ENCODE data around the gene SERF2. TPM values are rescaled to one million over a fixed set of nuclear protein-coding genes. Genes with fewer than 3 reads are reported as not detected.

The SERF2 gene
- total and polyA plus RNA-seq, 4 donors: 195 to 1,329 (median 838) TPM

- Histone ChIP-seq H3K27me3 (ENCODE audit: control insufficient read depth in 4 of 4, insufficient read depth in 4 of 4, low read length in 3 of 4) (no peaks in the 10 kb centered on the region), H3K36me3 (ENCODE audit: control insufficient read depth in 4 of 4, insufficient read depth in 3 of 4, low read depth in 1 of 4, low read length in 3 of 4) (peaks cover 0 to 22% (median 17%) of the 10 kb centered on the region in 4 donors), H3K9me3 (ENCODE audit: control insufficient read depth in 4 of 4, low read length in 3 of 4) (no peaks in the 10 kb centered on the region), H3K9ac (ENCODE audit: low read depth in 1 of 2, low read length in 2 of 2) (peak overlapping the region in 1 of 2 donors; percentile 93), H3K27ac (ENCODE audit: low read depth in 1 of 2, low read length in 2 of 2) (peak overlapping the region; percentile 96 to 98), H3K4me1 (ENCODE audit: control insufficient read depth in 4 of 4, insufficient read depth in 4 of 4, low read length in 3 of 4) (peaks cover 3 to 18% (median 12%) of the 10 kb centered on the region in 4 donors), H3K4me3 (ENCODE audit: low read depth in 1 of 3, low read length in 3 of 3) (peak overlapping the region in 1 of 3 donors; percentile 72)
- 83% methylated on average over 10 of the region's 10 CpGs for WGBS
- DNase-seq (ENCODE audit: low spot score): no peak
- TF ChIP-seq ATF3 (IDR thresholded peaks at IDR 0.05) (no peak), FOXA1 (IDR thresholded peaks at IDR 0.05) (no peak), YY1 (IDR thresholded peaks at IDR 0.05) (no peak), HNF4A (conservative IDR thresholded peaks at IDR 0.05) (no peak), MAX (IDR thresholded peaks at IDR 0.05) (no peak), NR2F2 (IDR thresholded peaks at IDR 0.05) (no peak), CTCF (IDR thresholded peaks at IDR 0.05; ENCODE audit: low read depth, low read length, missing input control) (no peak), RAD21 (IDR thresholded peaks at IDR 0.05) (no peak), HNF4G (IDR thresholded peaks at IDR 0.05) (no peak), GABPA (IDR thresholded peaks at IDR 0.05 in 1 of 2, conservative IDR thresholded peaks at IDR 0.05 in 1 of 2) (no peak), RXRA (IDR thresholded peaks at IDR 0.05) (no peak), TAF1 (conservative IDR thresholded peaks at IDR 0.05) (no peak), REST (IDR thresholded peaks at IDR 0.05) (no peak), EGR1 (IDR thresholded peaks at IDR 0.05; ENCODE audit: low read depth in 2 of 2) (no peak), FOXA2 (IDR thresholded peaks at IDR 0.05) (no peak)
These were observed 1.5 kb downstream of the SERF2 start for GRCh38 chr15:43793647-43794046.

- no peak for DNase-seq (ENCODE audit: low spot score)
- Histone ChIP-seq H3K36me3 (ENCODE audit: control insufficient read depth in 4 of 4, insufficient read depth in 3 of 4, low read depth in 1 of 4, low read length in 3 of 4) (peaks cover 0 to 23% (median 19%) of the 10 kb centered on the region in 4 donors), H3K27me3 (ENCODE audit: control insufficient read depth in 4 of 4, insufficient read depth in 4 of 4, low read length in 3 of 4) (no peaks in the 10 kb centered on the region), H3K27ac (ENCODE audit: low read depth in 1 of 2, low read length in 2 of 2) (peak overlapping the region; percentile 9 to 98), H3K4me1 (ENCODE audit: control insufficient read depth in 4 of 4, insufficient read depth in 4 of 4, low read length in 3 of 4) (peaks cover 3 to 18% (median 12%) of the 10 kb centered on the region in 4 donors), H3K9me3 (ENCODE audit: control insufficient read depth in 4 of 4, low read length in 3 of 4) (no peaks in the 10 kb centered on the region), H3K9ac (ENCODE audit: low read depth in 1 of 2, low read length in 2 of 2) (no peak overlapping the region), H3K4me3 (ENCODE audit: low read depth in 1 of 3, low read length in 3 of 3) (no peak overlapping the region)
- WGBS: 78% methylated on average over 9 of the region's 9 CpGs
- TF ChIP-seq FOXA1 (IDR thresholded peaks at IDR 0.05) (no peak), REST (IDR thresholded peaks at IDR 0.05) (peak; percentile 73)
These were observed 2.3 kb downstream of the SERF2 start for GRCh38 chr15:43794269-43795037.
